OCI-LY1 (cell line): Measurements from ENCODE around the gene CTNNA2.

Source experiments
- H2AFZ ChIP-seq: fragments of 200-600 bp; sonication (generic), shearing (Covaris generic); 2 replicates; pipeline ENCODE4 v1.6.0; 2014; ENCODE audit warnings: antibody characterized with exemption, mild to moderate bottlenecking, low read length
- H3F3A ChIP-seq: fragments of 200-600 bp; sonication (generic), shearing (Covaris generic); 2 replicates; pipeline ENCODE4 v1.6.0; 2014; ENCODE audit warnings: mild to moderate bottlenecking, antibody characterized with exemption, low read length, moderate library complexity; ENCODE audit not compliant: insufficient read depth
- H3K27ac ChIP-seq: fragments of 200-600 bp; sonication (generic); 2 replicates; pipeline ENCODE4 v1.5.1; 2014; ENCODE audit warnings: low read length, mixed run types, mild to moderate bottlenecking, low read depth; ENCODE audit not compliant: poor library complexity, severe bottlenecking
- H3K27me3 ChIP-seq: fragments of 200-600 bp; sonication (generic); 2 replicates; pipeline ENCODE4 v1.6.0; 2014; ENCODE audit warnings: antibody characterized with exemption, mild to moderate bottlenecking, low read length, moderate library complexity; ENCODE audit not compliant: insufficient read depth
- H3K36me3 ChIP-seq: fragments of 200-600 bp; sonication (generic); 2 replicates; pipeline ENCODE4 v1.6.1; 2014; ENCODE audit warnings: mild to moderate bottlenecking, antibody characterized with exemption, low read length, moderate library complexity, mixed read lengths; ENCODE audit not compliant: insufficient read depth
- H3K4me1 ChIP-seq: fragments of 200-600 bp; sonication (generic); 2 replicates; pipeline ENCODE4 v1.5.1; 2014; ENCODE audit warnings: mild to moderate bottlenecking, low read length, moderate library complexity; ENCODE audit not compliant: insufficient read depth, severe bottlenecking
- H3K4me2 ChIP-seq: fragments of 200-600 bp; sonication (generic), shearing (Covaris generic); 2 replicates; pipeline ENCODE4 v1.6.1; 2014; ENCODE audit warnings: low read length
- H3K4me3 ChIP-seq: fragments of 200-600 bp; sonication (generic); 2 replicates; pipeline ENCODE4 v1.5.1; 2014; ENCODE audit warnings: low read length, low read depth, mild to moderate bottlenecking, mixed read lengths; ENCODE audit not compliant: poor library complexity, severe bottlenecking
- H3K79me2 ChIP-seq: fragments of 200-600 bp; shearing (Covaris generic); 2 replicates; pipeline ENCODE4 v1.6.1; 2016; ENCODE audit warnings: mixed run types, low read length, mixed read lengths; ENCODE audit not compliant: insufficient read depth
- H3K9ac ChIP-seq: fragments of 200-600 bp; sonication (generic), shearing (Covaris generic); 2 replicates; pipeline ENCODE4 v1.6.1; 2014; ENCODE audit warnings: mild to moderate bottlenecking, low read length, mixed read lengths
- H3K9me2 ChIP-seq: fragments of 200-600 bp; sonication (generic), shearing (Covaris generic); 2 replicates; pipeline ENCODE4 v1.6.1; 2014; ENCODE audit warnings: low read depth, mild to moderate bottlenecking, low read length, mixed read lengths
- H3K9me3 ChIP-seq: fragments of 200-600 bp; shearing (Covaris generic); 2 replicates; pipeline ENCODE4 v1.6.1; 2014; ENCODE audit warnings: low read length, mixed read lengths
- H4K20me1 ChIP-seq: fragments of 200-600 bp; sonication (generic), shearing (Covaris generic); 2 replicates; pipeline ENCODE4 v1.6.0; 2016; ENCODE audit warnings: mild to moderate bottlenecking, low read length; ENCODE audit not compliant: insufficient read depth
- EZH2 ChIP-seq: fragments of 200-600 bp; sonication (generic), shearing (Covaris generic); IDR thresholded peaks from 2 replicates; pipeline ENCODE4 v1.8.0; 2017; ENCODE audit warnings: borderline replicate concordance, mixed run types, mild to moderate bottlenecking, antibody characterized with exemption, low read length, moderate library complexity, mixed read lengths
- TF ChIP-seq, protein P1 (sequence below): fragments of 200-600 bp; sonication (generic), shearing (Covaris generic); IDR thresholded peaks from 2 replicates; pipeline ENCODE4 v1.5.1; 2017; ENCODE audit warnings: mild to moderate bottlenecking, antibody characterized with exemption, low read length, moderate library complexity, mixed read lengths

CTNNA2 gene

DNA sequence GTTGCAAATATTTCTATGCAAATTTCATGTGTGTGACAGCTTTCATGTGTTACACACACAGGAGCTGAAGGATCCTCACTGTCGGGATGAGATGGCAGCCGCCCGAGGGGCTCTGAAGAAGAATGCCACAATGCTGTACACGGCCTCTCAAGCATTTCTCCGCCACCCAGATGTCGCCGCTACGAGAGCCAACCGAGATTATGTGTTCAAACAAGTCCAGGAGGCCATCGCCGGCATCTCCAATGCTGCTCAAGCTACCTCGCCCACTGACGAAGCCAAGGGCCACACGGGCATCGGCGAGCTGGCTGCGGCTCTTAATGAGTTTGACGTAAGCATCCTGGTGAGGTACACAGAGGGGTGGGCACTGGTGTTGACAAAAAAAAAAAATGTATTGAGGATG lies 361.2 kb downstream of the CTNNA2 start:
- H3K27ac ChIP-seq, result no peak overlapping the region
- H3K4me2 ChIP-seq, result no peak overlapping the region
- no peaks in the 10 kb centered on the region for H4K20me1 ChIP-seq
- H3K4me1 ChIP-seq, result no peaks in the 10 kb centered on the region
- H3K27me3 ChIP-seq, result no peaks in the 10 kb centered on the region
- TF ChIP-seq, protein P1, sequence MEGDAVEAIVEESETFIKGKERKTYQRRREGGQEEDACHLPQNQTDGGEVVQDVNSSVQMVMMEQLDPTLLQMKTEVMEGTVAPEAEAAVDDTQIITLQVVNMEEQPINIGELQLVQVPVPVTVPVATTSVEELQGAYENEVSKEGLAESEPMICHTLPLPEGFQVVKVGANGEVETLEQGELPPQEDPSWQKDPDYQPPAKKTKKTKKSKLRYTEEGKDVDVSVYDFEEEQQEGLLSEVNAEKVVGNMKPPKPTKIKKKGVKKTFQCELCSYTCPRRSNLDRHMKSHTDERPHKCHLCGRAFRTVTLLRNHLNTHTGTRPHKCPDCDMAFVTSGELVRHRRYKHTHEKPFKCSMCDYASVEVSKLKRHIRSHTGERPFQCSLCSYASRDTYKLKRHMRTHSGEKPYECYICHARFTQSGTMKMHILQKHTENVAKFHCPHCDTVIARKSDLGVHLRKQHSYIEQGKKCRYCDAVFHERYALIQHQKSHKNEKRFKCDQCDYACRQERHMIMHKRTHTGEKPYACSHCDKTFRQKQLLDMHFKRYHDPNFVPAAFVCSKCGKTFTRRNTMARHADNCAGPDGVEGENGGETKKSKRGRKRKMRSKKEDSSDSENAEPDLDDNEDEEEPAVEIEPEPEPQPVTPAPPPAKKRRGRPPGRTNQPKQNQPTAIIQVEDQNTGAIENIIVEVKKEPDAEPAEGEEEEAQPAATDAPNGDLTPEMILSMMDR, result no peak
- no peaks in the 10 kb centered on the region for H3K79me2 ChIP-seq
- H2AFZ ChIP-seq, result no peak overlapping the region
- no peaks in the 10 kb centered on the region for H3F3A ChIP-seq
- H3K4me3 ChIP-seq, result no peak overlapping the region
- no peaks in the 10 kb centered on the region for H3K9me2 ChIP-seq
- no peak overlapping the region for H3K9ac ChIP-seq
- H3K36me3 ChIP-seq, result no peaks in the 10 kb centered on the region
- H3K9me3 ChIP-seq, result no peaks in the 10 kb centered on the region

DNA sequence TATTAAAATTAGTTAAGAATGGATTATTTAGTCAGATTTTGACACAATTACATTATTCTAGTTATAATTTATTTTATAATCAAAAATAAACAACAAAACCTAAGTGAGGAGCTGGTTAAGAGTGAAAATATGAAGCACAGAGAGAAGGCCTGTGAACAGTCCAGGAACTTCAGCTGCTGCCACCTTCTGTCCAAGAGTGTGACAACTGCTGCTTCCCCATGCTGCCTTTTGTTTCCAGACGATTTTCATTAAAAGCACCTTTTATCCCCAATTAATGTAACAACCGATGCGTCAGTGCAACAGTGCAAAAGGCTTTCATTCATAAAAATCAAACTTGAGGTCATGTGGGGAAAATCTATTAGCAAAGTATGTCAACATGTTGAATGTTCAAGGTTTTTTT lies 363.6 kb downstream of the CTNNA2 start:
- Histone ChIP-seq H2AFZ (no peak overlapping the region), H3K9me3 (no peaks in the 10 kb centered on the region), H3F3A (no peaks in the 10 kb centered on the region), H3K4me3 (no peak overlapping the region), H3K4me1 (no peaks in the 10 kb centered on the region), H3K9me2 (no peaks in the 10 kb centered on the region), H4K20me1 (no peaks in the 10 kb centered on the region), H3K27ac (no peak overlapping the region), H3K4me2 (no peak overlapping the region), H3K36me3 (no peaks in the 10 kb centered on the region), H3K9ac (no peak overlapping the region), H3K27me3 (no peaks in the 10 kb centered on the region), H3K79me2 (no peaks in the 10 kb centered on the region)
- TF ChIP-seq EZH2, result no peak
- TF ChIP-seq, protein P1, result peak; percentile 33; the same call in 1 of the 2 replicates

DNA sequence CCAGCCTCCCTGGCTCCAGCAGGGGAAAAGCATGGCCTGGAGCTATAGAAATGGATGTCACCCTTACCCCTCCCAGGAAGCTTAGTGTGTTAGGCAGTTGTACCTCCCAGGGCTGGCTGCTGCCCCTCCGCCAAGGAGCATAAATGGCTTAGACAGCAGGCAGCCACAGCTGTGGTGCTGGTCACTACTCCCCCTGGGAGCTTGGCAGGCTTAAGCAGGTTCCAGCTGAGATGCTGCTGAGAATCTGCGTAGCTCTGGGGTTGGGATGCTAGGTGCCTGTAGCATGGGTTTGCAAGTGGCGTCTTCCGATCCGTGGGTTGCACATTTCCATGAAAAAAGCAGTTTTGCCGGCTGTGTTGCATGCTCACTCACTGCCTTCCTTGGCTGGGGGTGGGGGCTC lies 369.7 kb downstream of the CTNNA2 start:
- Histone ChIP-seq H3K4me2 (no peak overlapping the region), H3K4me1 (no peaks in the 10 kb centered on the region), H3K9ac (no peak overlapping the region), H4K20me1 (no peaks in the 10 kb centered on the region), H3K27ac (no peak overlapping the region), H2AFZ (no peak overlapping the region), H3K79me2 (no peaks in the 10 kb centered on the region), H3K9me3 (no peaks in the 10 kb centered on the region), H3K36me3 (no peaks in the 10 kb centered on the region), H3K4me3 (no peak overlapping the region), H3F3A (no peaks in the 10 kb centered on the region), H3K9me2 (no peaks in the 10 kb centered on the region), H3K27me3 (no peaks in the 10 kb centered on the region)
- TF ChIP-seq, protein P1, result no peak
- no peak for TF ChIP-seq EZH2
